ENCODE measurements around the gene FANCB.

Gene FANCB

DNA sequence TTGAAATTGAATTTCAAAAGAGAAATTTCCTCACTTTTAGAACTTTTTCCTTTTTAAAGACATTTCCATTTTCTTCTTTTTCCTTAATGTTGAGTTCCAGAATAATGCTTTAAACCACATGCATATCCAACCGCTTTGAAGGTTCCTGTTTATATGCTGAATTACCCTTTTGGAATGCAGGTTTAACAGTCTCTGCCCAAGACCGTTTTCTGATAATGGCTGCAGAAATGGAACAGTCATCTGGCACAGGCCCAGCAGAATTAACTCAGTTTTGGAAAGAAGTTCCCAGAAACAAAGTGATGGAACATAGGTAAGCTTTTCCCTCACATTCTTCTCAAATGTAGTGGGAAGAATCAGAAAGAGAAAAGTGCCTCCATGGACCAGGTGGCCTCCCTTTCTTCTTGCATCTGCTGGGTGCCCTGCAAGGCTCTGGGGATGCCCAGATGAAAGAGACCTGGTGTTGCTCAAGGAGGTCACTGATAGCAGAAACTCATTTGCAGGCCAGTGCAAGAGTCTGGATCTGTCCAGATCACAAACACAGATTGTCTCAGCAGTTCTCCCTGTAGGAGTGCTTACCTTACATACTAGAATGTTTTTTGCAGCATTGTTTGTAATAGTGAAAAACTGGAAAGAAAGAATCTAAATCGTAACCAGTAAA, 43.3 kb upstream of the FANCB start:
- no peaks in the 10 kb centered on the region for H3K27me3 ChIP-seq (ENCODE audit: insufficient read depth, poor library complexity, severe bottlenecking)
- H3K4me1 ChIP-seq (ENCODE audit: insufficient read depth, poor library complexity, severe bottlenecking), result no peaks in the 10 kb centered on the region
- DNase-seq (ENCODE audit: low spot score) (no peak), ATAC-seq (ENCODE audit: low read depth) (no peak)
- H3K36me3 ChIP-seq (ENCODE audit: low read depth), result peaks cover 8% of the 10 kb centered on the region; the same call in 1 of the 2 replicates
- no peak overlapping the region for H3K4me3 ChIP-seq (ENCODE audit: severe bottlenecking)
- H3K27ac ChIP-seq (ENCODE audit: poor library complexity, severe bottlenecking), result no peak overlapping the region
- H3K9me3 ChIP-seq (ENCODE audit: severe bottlenecking), result no peaks in the 10 kb centered on the region
- TF ChIP-seq, protein P1, sequence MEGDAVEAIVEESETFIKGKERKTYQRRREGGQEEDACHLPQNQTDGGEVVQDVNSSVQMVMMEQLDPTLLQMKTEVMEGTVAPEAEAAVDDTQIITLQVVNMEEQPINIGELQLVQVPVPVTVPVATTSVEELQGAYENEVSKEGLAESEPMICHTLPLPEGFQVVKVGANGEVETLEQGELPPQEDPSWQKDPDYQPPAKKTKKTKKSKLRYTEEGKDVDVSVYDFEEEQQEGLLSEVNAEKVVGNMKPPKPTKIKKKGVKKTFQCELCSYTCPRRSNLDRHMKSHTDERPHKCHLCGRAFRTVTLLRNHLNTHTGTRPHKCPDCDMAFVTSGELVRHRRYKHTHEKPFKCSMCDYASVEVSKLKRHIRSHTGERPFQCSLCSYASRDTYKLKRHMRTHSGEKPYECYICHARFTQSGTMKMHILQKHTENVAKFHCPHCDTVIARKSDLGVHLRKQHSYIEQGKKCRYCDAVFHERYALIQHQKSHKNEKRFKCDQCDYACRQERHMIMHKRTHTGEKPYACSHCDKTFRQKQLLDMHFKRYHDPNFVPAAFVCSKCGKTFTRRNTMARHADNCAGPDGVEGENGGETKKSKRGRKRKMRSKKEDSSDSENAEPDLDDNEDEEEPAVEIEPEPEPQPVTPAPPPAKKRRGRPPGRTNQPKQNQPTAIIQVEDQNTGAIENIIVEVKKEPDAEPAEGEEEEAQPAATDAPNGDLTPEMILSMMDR (IDR thresholded peaks at IDR 0.05; ENCODE audit: poor library complexity, severe bottlenecking), result no peak

GRCh38 chrX:14915596-14915995, 42.7 kb upstream of the FANCB start:
- peaks cover 8% of the 10 kb centered on the region; the same call in 1 of the 2 replicates for H3K36me3 ChIP-seq (ENCODE audit: low read depth)
- DNase-seq (ENCODE audit: low spot score), result no peak
- ATAC-seq (ENCODE audit: low read depth), result no peak
- no peaks in the 10 kb centered on the region for H3K9me3 ChIP-seq (ENCODE audit: severe bottlenecking)
- TF ChIP-seq, protein P1 (IDR thresholded peaks at IDR 0.05; ENCODE audit: poor library complexity, severe bottlenecking), result no peak
- no peaks in the 10 kb centered on the region for H3K4me1 ChIP-seq (ENCODE audit: insufficient read depth, poor library complexity, severe bottlenecking)
- H3K27me3 ChIP-seq (ENCODE audit: insufficient read depth, poor library complexity, severe bottlenecking), result no peaks in the 10 kb centered on the region
- H3K27ac ChIP-seq (ENCODE audit: poor library complexity, severe bottlenecking), result no peak overlapping the region
- no peak overlapping the region for H3K4me3 ChIP-seq (ENCODE audit: severe bottlenecking)

DNA sequence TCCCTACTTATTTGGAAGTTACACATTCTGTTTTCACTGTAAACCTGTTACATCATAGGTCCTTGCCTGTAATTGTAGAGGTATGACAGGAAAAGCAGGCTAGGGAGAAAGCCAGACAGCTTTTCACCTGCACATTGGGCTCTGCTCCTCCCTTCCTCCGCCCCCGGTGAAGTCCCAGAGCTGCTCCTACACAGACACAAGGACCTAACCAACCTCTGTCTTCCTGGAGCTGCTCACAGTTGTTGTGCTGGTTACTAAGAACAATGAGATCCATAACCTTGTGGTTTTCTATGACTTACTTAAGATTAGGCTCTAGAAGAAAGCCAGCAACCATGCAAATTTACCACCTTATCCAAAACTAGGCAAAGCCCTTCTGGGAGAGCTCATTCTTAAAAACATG, 40.4 kb upstream of the FANCB start:
- no peak overlapping the region for H3K27ac ChIP-seq (ENCODE audit: poor library complexity, severe bottlenecking)
- ATAC-seq (ENCODE audit: low read depth) (no peak), DNase-seq (ENCODE audit: low spot score) (no peak)
- H3K9me3 ChIP-seq (ENCODE audit: severe bottlenecking), result no peaks in the 10 kb centered on the region
- no peaks in the 10 kb centered on the region for H3K4me1 ChIP-seq (ENCODE audit: insufficient read depth, poor library complexity, severe bottlenecking)
- H3K4me3 ChIP-seq (ENCODE audit: severe bottlenecking), result no peak overlapping the region
- TF ChIP-seq, protein P1 (IDR thresholded peaks at IDR 0.05; ENCODE audit: poor library complexity, severe bottlenecking), result no peak
- no peaks in the 10 kb centered on the region for H3K27me3 ChIP-seq (ENCODE audit: insufficient read depth, poor library complexity, severe bottlenecking)
- H3K36me3 ChIP-seq (ENCODE audit: low read depth), result peaks cover 7% of the 10 kb centered on the region; the same call in 1 of the 2 replicates

DNA sequence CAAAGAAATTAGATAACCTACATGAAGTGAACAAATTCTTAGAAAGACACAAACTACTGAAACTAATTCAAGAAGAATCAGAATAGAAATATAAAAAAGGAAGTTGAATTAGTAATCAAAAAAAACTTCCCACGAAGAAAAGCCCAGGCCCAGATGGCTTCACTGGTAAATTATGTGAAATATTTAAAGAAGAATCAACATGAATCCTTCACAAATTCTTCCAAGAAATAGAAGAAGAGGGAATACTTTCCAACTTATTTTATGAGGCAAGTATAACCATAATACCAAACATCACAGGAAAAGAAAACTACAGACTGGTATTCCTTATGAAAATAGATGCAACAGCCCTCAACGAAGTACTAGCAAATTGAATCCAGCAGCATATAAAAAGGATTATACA, 31.0 kb upstream of the FANCB start:
- H3K36me3 ChIP-seq (ENCODE audit: low read depth), result peaks cover 10% of the 10 kb centered on the region; the same call in 1 of the 2 replicates
- H3K9me3 ChIP-seq (ENCODE audit: severe bottlenecking), result no peaks in the 10 kb centered on the region
- ATAC-seq (ENCODE audit: low read depth) (no peak), DNase-seq (ENCODE audit: low spot score) (no peak)
- H3K27me3 ChIP-seq (ENCODE audit: insufficient read depth, poor library complexity, severe bottlenecking), result no peaks in the 10 kb centered on the region
- TF ChIP-seq, protein P1 (IDR thresholded peaks at IDR 0.05; ENCODE audit: poor library complexity, severe bottlenecking), result no peak
- H3K27ac ChIP-seq (ENCODE audit: poor library complexity, severe bottlenecking), result no peak overlapping the region
- H3K4me1 ChIP-seq (ENCODE audit: insufficient read depth, poor library complexity, severe bottlenecking), result no peaks in the 10 kb centered on the region
- H3K4me3 ChIP-seq (ENCODE audit: severe bottlenecking), result no peak overlapping the region

DNA sequence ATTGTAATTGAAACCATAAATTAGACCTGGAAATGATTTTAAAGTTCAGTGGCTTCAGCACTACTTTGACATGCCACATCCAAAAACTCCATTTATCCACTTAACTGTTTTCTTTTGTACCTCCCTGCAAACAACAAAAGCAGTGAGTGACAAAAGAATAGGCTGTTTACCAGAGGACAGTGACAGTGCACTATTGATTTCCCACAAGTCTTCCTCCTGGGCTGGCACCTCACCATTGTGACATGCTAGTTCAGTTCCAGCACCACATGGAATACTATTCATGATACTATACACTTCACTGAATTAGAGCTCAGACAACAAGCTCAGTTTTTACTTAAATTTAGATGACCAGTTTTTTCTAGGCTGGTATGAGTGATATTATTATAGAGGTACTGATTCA, 29.7 kb upstream of the FANCB start:
- Histone ChIP-seq H3K4me3 (ENCODE audit: severe bottlenecking) (no peak overlapping the region), H3K36me3 (ENCODE audit: low read depth) (peaks cover 6% of the 10 kb centered on the region), H3K4me1 (ENCODE audit: insufficient read depth, poor library complexity, severe bottlenecking) (no peaks in the 10 kb centered on the region), H3K27ac (ENCODE audit: poor library complexity, severe bottlenecking) (no peak overlapping the region), H3K9me3 (ENCODE audit: severe bottlenecking) (no peaks in the 10 kb centered on the region), H3K27me3 (ENCODE audit: insufficient read depth, poor library complexity, severe bottlenecking) (no peaks in the 10 kb centered on the region)
- no peak for ATAC-seq (ENCODE audit: low read depth)
- TF ChIP-seq, protein P1 (IDR thresholded peaks at IDR 0.05; ENCODE audit: poor library complexity, severe bottlenecking), result no peak
- DNase-seq (ENCODE audit: low spot score), result no peak

All from RWPE2 (cell line).